GM18505 (cell line): Measurements from ENCODE around the gene ZG16B.

ENCODE experiments used
- ATAC-seq: cut with Tn5 transposase; IDR thresholded peaks from one replicate; pipeline ENCODE4 v1.9.1; 2021; ENCODE audit not compliant: unreplicated experiment
- POLR2A ChIP-seq: IDR thresholded peaks from 4 replicates; pipeline ENCODE4 v1.6.1; 2011; ENCODE audit warnings: borderline replicate concordance; ENCODE audit not compliant: insufficient read depth, insufficient read length; ENCODE audit errors: extremely low read depth

The ZG16B gene

DNA sequence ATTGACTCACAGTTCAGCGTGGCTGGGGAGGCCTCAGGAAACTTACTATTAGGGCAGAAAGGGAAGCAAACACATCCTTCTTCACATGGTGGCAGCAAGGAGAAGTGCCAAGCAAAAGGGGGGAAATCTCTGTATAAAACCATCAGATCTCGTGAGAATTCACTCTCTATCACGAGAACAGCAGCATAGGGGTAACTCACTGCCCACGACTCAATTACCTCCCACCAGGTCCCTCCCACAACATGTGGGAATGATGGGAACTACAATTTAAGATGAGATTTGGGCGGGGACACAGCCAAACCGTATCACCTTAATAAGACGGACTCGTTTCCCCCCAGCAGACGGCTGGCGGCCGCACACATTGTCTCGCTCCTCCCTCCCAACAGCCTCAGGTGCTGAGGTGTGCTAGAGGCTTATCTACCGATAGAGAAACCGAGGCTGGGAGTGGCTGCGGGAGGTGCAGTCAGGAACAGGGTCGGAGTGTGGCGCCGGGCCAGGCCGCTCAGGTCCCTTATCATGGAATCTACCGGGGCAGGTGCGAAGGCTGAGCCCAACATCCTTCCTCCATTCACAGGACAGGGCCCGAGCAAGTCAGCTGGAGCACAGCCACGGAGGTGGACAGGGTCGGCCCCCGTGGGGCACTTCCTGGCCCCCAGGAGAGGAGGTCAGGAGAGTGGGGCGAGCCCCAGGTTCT is 4.9 kb upstream of the ZG16B start:
- no peak for TF ChIP-seq POLR2A
- ATAC-seq = no peak

DNA sequence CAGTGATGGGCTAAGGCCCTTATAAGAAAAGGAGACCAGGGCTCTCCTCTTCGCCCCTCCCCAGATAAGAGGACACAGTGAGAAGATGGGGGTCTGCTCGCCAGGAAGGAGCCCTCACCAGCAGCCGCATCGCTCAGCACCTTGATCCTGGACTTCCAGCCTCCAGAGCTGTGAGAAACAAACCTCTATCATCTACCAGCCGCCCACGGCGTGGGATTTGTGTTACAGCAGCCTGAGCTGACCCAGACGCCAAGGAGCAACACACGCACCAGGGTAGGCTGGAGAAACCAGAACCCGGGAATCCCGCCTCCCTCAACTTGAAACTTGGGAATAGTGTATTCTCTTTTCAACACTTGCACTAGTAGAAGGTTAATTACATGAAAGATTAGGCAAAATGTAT is 4.2 kb upstream of the ZG16B start:
- no peak for TF ChIP-seq POLR2A
- no peak for ATAC-seq

DNA sequence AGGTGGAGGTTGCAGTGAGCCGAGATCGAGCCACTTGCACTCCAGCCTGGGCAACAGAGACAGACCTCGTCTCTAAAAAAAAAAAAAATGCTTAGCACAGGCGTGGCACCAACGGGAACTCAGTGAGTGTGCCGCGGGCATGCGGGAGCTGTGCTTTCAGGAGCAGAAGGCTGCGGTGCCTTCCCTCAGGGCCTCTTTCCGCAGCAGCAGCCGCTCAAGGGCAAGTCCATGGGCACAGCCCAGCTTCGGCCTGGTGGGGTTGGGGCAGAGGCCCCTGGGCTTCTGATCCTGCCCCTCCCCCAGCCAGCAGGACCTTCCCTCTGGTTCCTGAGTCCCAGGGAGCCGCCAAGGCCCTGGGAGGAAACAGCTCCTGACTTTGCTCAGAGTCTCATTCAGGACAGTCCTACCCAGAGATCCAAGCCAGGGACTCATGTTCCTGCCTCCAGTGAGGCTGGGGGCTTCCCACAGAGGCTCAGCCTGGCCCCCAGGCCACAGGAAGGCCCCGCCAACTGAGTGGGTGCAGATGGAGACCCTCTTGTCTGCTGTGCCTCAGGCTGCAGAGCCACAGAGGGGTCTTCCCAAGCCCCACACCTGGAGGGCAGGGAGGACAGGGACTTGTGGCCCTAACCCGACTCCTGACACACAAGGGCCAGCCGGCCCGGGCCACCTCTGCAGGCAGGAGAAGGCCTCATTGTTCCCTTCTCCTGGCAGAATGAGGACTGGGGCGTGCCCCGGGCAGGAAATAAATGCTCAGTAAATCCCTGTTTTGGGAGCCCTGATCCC is 3.3 kb upstream of the ZG16B start:
- TF ChIP-seq POLR2A = no peak
- no peak for ATAC-seq

DNA sequence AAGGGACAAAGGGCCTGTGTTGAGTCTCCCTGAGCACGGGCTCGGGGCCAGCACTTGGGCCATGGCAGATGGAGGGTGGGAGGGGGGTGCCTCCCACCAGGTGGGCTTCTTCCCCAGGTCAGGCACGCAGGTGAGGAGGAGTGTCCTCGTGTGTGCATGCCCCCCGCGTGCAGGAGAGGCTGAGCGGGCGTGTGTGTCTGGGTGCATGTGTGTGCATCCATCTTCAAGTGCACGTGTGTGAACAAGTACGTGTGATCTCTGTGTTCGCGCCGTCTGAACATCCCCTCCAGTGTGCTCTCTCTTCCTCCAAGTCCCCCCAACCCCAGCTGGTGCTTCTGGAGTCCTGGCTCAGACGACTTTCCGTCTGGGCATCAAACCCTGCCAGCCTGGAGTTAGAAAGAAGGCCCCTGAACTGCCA is 2.7 kb upstream of the ZG16B start:
- ATAC-seq = no peak
- TF ChIP-seq POLR2A = no peak

DNA sequence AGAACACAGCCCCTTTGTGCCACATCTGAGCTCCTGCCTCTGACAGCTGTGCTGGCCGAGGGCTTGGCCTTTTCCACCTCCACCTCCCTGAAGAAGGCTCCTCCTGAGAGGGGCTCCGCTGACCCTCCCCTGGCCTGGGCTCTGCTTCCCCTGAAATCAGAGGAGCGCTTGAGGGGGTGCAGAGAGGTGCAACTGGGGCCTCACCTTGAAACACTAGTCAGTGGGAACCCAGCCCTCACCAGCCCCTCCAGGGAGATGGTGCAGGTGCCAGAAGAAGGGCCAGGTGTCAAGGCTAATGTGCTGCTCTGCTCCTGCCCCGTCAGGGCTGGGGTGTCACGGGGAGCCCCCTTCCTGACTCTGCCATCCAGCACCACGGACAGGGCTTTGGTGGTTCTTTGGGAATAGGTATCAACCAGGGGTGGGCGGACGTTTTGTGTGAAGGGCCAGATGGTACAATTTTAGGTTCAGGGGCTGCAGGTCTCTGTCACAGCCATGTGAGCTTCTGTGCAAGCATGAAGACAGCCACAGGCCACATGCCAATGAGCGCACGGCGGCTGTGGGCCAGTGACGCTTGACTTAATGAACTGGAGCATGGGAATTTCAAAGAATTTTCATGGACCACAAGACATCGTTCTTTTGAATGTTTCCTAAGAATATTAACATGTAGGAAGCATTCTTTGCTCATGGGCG is 2.1 kb upstream of the ZG16B start:
- ATAC-seq = no peak
- TF ChIP-seq POLR2A = no peak

DNA sequence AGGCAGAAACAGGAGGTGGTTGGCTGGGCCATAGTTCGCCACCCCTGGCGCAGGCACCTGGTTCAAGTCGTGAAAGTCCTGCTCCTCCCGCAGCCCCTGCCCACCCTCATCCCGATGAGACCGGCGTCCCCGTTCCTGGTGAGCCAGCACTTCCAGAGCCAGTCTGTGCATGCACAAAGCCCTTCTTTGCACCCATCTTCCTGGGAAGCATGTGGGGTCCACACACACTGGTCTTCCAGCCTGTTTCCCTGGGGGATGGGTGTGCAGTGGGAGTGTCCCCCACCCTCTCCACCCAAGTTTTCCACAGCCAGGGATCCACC is 1.6 kb upstream of the ZG16B start:
- TF ChIP-seq POLR2A = no peak
- ATAC-seq = no peak

DNA sequence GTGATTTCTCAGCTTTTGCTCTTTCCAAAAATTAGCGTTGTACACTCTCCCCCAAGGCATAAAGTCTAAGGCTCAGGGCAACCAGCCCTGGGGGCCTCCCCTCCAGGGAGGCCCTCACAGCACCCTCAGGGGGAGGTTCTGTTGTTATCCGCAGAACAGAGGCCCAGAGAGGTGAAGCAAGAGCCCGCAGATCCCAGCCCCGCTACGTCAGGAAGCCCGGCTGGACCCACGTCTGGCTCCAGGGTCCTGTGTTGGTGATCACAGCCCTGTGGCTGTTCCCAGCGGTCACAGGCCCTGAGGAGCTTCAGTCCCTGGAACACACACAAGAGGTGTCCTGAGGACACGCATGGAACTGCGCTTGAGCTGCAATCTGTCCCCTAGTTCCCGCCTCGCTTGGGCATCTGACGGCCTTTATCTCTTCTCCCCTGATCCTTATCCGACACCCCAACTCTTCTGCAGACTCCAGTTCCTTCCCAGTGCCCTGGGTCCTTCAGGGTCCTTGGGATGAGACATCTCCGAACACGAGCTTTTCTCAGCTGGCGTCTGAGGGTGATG is 1.1 kb upstream of the ZG16B start:
- ATAC-seq = no peak
- TF ChIP-seq POLR2A = no peak

DNA sequence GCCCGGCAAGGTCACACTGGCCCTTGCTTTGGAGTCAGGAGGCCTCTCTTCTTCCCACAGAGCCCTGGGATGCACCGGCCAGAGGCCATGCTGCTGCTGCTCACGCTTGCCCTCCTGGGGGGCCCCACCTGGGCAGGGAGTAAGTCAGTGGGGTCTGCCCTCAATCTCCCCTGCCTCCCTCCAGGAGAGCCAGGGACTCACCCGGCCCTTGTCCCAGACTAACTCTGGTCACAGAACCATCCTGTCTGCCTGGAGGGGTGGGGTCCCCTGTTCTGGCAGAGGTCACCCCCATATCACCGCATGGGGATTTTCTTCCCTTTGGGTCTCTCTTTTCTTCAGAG is 222 bp downstream of the ZG16B start:
- TF ChIP-seq POLR2A = no peak
- ATAC-seq = no peak

DNA sequence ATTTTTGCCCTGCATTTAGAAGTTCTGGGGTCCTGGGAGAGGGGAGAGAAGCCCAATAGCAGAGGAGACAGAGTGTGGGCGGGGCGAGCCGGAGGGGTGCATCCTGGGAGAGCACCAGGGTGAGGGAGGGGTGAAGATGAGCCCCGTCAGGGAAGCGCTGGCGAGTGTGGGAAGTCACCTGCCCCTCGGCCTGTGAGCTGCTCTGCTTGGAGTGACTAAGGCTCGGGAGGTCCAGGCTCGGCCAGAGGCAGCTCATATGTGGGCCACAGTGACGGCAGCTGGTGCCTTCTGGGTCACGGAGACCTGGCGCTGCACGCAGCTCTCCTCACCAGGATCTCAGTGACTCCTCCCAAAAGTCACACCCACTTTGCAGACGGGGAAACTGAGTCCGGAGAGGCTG is 1.1 kb downstream of the ZG16B start:
- TF ChIP-seq POLR2A = no peak
- no peak for ATAC-seq

DNA sequence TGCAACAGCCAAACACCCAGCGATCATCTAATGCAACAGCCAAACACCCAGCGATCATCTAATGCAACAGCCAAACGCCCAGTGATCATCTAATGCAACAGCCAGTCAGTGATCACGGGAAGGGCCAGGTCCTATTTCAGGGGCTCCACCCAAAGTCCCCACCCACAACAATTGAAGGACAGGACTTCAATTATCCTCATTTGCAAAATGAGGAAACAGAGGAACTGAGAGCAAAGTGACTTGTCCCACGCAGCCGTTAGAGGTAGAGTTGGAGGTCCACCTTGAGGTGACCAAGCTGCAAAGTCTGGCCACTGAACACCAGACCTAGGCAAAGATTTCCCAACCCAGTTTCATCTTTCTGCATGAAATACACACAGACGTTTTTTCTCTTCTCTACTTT is 3.7 kb downstream of the ZG16B start:
- ATAC-seq = no peak
- TF ChIP-seq POLR2A = no peak

DNA sequence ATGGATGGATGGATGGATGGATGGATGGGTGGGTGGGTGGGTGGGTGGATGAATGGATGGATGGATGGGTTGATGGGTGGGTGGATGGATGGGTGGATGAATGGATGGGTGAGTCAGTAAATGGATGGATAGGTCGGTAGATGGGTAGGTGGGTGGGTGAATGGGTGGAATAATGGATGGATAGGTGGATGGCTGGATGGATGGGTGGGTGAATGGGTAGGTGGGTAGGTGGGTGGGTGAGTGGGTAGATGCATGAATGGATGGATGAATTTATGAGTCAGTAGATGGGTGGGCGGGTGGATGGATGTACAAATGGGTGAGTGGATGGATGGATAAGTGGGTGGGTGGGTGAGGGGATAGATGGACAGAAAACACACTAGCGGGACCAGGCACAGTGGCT is 4.9 kb downstream of the ZG16B start:
- TF ChIP-seq POLR2A = no peak
- ATAC-seq = no peak

DNA sequence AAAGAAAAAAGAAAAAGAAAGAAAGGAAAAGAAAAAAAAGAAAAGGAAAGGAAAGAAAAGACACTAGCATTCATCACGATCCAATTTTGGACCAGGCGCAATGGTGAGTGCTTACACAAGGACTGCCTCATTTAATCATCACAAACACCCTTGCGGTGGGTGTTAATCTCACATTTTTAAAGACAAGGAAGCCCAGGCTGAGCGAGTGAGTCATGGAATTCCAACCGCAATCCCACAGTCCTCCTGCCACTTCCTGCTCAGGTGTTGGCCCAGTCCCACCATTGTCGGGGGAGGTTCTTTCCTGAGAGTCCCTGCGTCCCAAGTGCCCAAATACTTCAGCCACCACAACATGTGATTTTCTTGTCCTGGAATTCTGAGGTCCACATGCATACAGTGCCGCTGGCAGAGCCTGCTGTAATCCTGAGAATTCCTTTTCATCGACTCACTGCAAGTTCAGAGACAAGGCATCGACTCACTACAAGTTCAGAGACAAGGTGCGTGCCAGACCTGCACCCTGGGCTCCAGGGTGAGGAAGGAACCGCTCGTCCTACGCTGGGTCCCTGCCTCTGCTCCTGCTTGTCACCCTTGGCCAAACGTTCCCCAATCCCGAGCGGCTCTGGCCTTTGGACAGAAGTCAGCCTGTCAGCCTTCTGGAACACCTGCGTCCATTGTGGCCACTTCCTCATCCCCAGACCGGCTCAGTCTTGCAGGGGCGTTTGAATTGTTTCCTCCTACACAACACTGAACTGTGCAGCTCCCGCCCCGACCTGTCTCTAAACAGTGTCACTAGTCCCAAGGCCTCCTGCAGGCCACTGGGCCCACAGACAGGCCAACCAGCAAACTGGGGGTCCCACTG is 5.8 kb downstream of the ZG16B start:
- ATAC-seq = no peak

More for the DNA sequence above, 5.8 kb downstream of the ZG16B start:
- no peak for TF ChIP-seq POLR2A
